IPS-18c (cell line): ENCODE results near the gene PRL.

Experiments
- H3K4me3 ChIP-seq: 2 replicates; pipeline ENCODE4 v1.7.0; 2013; ENCODE audit warnings: low read depth, mild to moderate bottlenecking, low read length, moderate library complexity; ENCODE audit not compliant: insufficient read depth
- H3K9me3 ChIP-seq: one replicate; pipeline ENCODE4 v1.6.1; 2013; ENCODE audit warnings: mild to moderate bottlenecking, low read length, moderate library complexity; ENCODE audit not compliant: control insufficient read depth, insufficient read depth

PRL gene

GRCh38 chr6:22296936-22297335, at the start of gene PRL:
TSS of gene PRL (minus strand) at chr6:22297036. CDS start at chr6:22296982, 54 bp downstream.
- Histone ChIP-seq H3K9me3 (no peaks in the 10 kb centered on the region), H3K4me3 (no peak within 1 kb of the TSS)

- Histone ChIP-seq H3K9me3 (no peaks in the 10 kb centered on the region), H3K4me3 (no peak overlapping the region)
Measured at GRCh38 chr6:22343864-22344263, 47.0 kb upstream of the PRL start.

- peaks cover 3% of the 10 kb centered on the region for H3K9me3 ChIP-seq
- H3K4me3 ChIP-seq, result no peak overlapping the region
Measured at GRCh38 chr6:22334778-22335177, 37.9 kb upstream of the PRL start.

GRCh38 chr6:22333802-22334201, 37.0 kb upstream of the PRL start:
- Histone ChIP-seq H3K9me3 (peaks cover 3% of the 10 kb centered on the region), H3K4me3 (no peak overlapping the region)

GRCh38 chr6:22332711-22333110, 35.9 kb upstream of the PRL start:
- Histone ChIP-seq H3K4me3 (no peak overlapping the region), H3K9me3 (peaks cover 3% of the 10 kb centered on the region)

GRCh38 chr6:22332216-22332615, 35.4 kb upstream of the PRL start:
- Histone ChIP-seq H3K9me3 (peaks cover 3% of the 10 kb centered on the region), H3K4me3 (no peak overlapping the region)

GRCh38 chr6:22330941-22331340, 34.1 kb upstream of the PRL start:
- Histone ChIP-seq H3K4me3 (no peak overlapping the region), H3K9me3 (peaks cover 3% of the 10 kb centered on the region)

GRCh38 chr6:22328474-22328873, 31.6 kb upstream of the PRL start:
- no peak overlapping the region for H3K4me3 ChIP-seq
- H3K9me3 ChIP-seq, result peaks cover 3% of the 10 kb centered on the region

- peaks cover 3% of the 10 kb centered on the region for H3K9me3 ChIP-seq
- no peak overlapping the region for H3K4me3 ChIP-seq
Measured at GRCh38 chr6:22327881-22328280, 31.0 kb upstream of the PRL start.

GRCh38 chr6:22326500-22326899, 29.7 kb upstream of the PRL start:
- Histone ChIP-seq H3K9me3 (peaks cover 3% of the 10 kb centered on the region), H3K4me3 (no peak overlapping the region)

- Histone ChIP-seq H3K9me3 (no peaks in the 10 kb centered on the region), H3K4me3 (no peak overlapping the region)
Measured at GRCh38 chr6:22325481-22325880, 28.6 kb upstream of the PRL start.

GRCh38 chr6:22323848-22324247, 27.0 kb upstream of the PRL start:
- Histone ChIP-seq H3K9me3 (peaks cover 3% of the 10 kb centered on the region), H3K4me3 (no peak overlapping the region)

- H3K4me3 ChIP-seq, result no peak overlapping the region
- peaks cover 9% of the 10 kb centered on the region for H3K9me3 ChIP-seq
Measured at GRCh38 chr6:22322103-22323030, 25.5 kb upstream of the PRL start.

GRCh38 chr6:22320750-22321149, 23.9 kb upstream of the PRL start:
- Histone ChIP-seq H3K9me3 (peaks cover 9% of the 10 kb centered on the region), H3K4me3 (no peak overlapping the region)

GRCh38 chr6:22318404-22318803, 21.6 kb upstream of the PRL start:
- H3K9me3 ChIP-seq, result peaks cover 12% of the 10 kb centered on the region
- no peak overlapping the region for H3K4me3 ChIP-seq

- no peak overlapping the region for H3K4me3 ChIP-seq
- peaks cover 9% of the 10 kb centered on the region for H3K9me3 ChIP-seq
Measured at GRCh38 chr6:22313796-22314195, 17.0 kb upstream of the PRL start.

- H3K9me3 ChIP-seq, result peaks cover 3% of the 10 kb centered on the region
- H3K4me3 ChIP-seq, result no peak overlapping the region
Measured at GRCh38 chr6:22308939-22309338, 12.1 kb upstream of the PRL start.

GRCh38 chr6:22306741-22307466, 10.1 kb upstream of the PRL start:
- Histone ChIP-seq H3K4me3 (no peak overlapping the region), H3K9me3 (no peaks in the 10 kb centered on the region)
